Hepatocyte (in vitro differentiated cells): ENCODE measurements around the gene FNBP1L. TPM values are rescaled to one million over a fixed set of nuclear protein-coding genes. Genes with fewer than 3 reads are reported as not detected.

ENCODE experiments used
- DNase-seq: peaks from one replicate; pipeline ENCODE4 v3.0.0-alpha.2; 2016; ENCODE audit warnings: low spot score
- H2AFZ ChIP-seq: fragments of 200-600 bp; sonication (generic); 2 replicates; pipeline ENCODE4 v1.6.0; 2016; ENCODE audit warnings: antibody characterized with exemption, mild to moderate bottlenecking
- H3K27ac ChIP-seq: fragments of 200-600 bp; sonication (generic); 2 replicates; pipeline ENCODE4 v1.5.1; 2016; ENCODE audit warnings: mild to moderate bottlenecking
- H3K27me3 ChIP-seq: fragments of 200-600 bp; sonication (generic); 2 replicates; pipeline ENCODE4 v1.6.1; 2016
- H3K36me3 ChIP-seq: fragments of 200-600 bp; sonication (generic); replicated peaks from 2 replicates; pipeline ENCODE4 v1.5.1; 2016; ENCODE audit warnings: low read depth; ENCODE audit not compliant: insufficient read depth
- H3K4me1 ChIP-seq: fragments of 200-600 bp; sonication (generic); 2 replicates; pipeline ENCODE4 v1.5.1; 2016; ENCODE audit warnings: mild to moderate bottlenecking, moderate library complexity; ENCODE audit not compliant: insufficient read depth
- H3K4me2 ChIP-seq: fragments of 200-600 bp; sonication (generic); 2 replicates; pipeline ENCODE4 v1.6.0; 2016
- H3K4me3 ChIP-seq: fragments of 200-600 bp; sonication (generic); 2 replicates; pipeline ENCODE4 v1.5.1; 2016; ENCODE audit warnings: mild to moderate bottlenecking
- H3K79me2 ChIP-seq: fragments of 200-600 bp; sonication (generic); 2 replicates; pipeline ENCODE4 v1.6.0; 2017; ENCODE audit warnings: mild to moderate bottlenecking
- H3K9me2 ChIP-seq: fragments of 200-600 bp; sonication (generic); replicated peaks from 2 replicates; pipeline ENCODE4 v1.6.0; 2017; ENCODE audit warnings: mild to moderate bottlenecking; ENCODE audit not compliant: insufficient read depth
- H3K9me3 ChIP-seq: fragments of 200-600 bp; sonication (generic); 2 replicates; pipeline ENCODE4 v1.5.1; 2016; ENCODE audit warnings: low read depth, mild to moderate bottlenecking
- H4K20me1 ChIP-seq: fragments of 200-600 bp; sonication (generic); 2 replicates; pipeline ENCODE4 v1.6.0; 2016; ENCODE audit warnings: mild to moderate bottlenecking; ENCODE audit not compliant: insufficient read depth, poor library complexity, severe bottlenecking
- CTCF ChIP-seq: fragments of 200-600 bp; sonication (generic); IDR thresholded peaks from 2 replicates; pipeline ENCODE4 v1.5.1; 2016; ENCODE audit warnings: antibody characterized with exemption, mild to moderate bottlenecking; ENCODE audit not compliant: poor library complexity
- EZH2 ChIP-seq: fragments of 200-600 bp; sonication (generic); IDR thresholded peaks from 2 replicates; pipeline ENCODE4 v1.6.1; 2016; ENCODE audit warnings: antibody characterized with exemption, mild to moderate bottlenecking, borderline replicate concordance
- EZH2phosphoT487 ChIP-seq: fragments of 200-600 bp; sonication (generic); IDR thresholded peaks from one replicate; pipeline ENCODE4 v1.6.1; 2018; ENCODE audit warnings: antibody characterized with exemption, mild to moderate bottlenecking, low read depth, moderate library complexity; ENCODE audit not compliant: unreplicated experiment, severe bottlenecking
- WGBS: methylation state at CpG from one replicate; pipeline ENCODE4 v1.1.6; 2016; ENCODE audit warnings: low lambda C conversion rate; ENCODE audit errors: missing lambda C conversion rate; 5-methylcytosine and 5-hydroxymethylcytosine counted together
- polyA plus RNA-seq: library from polyadenylated mRNA; unstranded; fragments of >200 nt; fragmentation: Nextera tagmentation; extraction: Ambion mirVana; gene quantifications from 2 replicates; pipeline ENCODE4 v1.2.1, GENCODE V29; 2016
- total RNA-seq: library from RNA; depleted of rRNA; stranded (reverse); fragments of >200 nt; gene quantifications from 2 replicates; pipeline ENCODE4 v1.2.3, GENCODE V29; 2014

FNBP1L gene
- 97.1 and 98.8 TPM in 2 replicates for total RNA-seq
- 37.3 and 46.8 TPM in 2 replicates for polyA plus RNA-seq

GRCh38 chr1:93447481-93448291, at the start of gene FNBP1L:
Gene FNBP1L (plus strand): TSS chr1:93448118. CDS start chr1:93448282, 164 bp downstream.
- Histone ChIP-seq H4K20me1 (peaks cover 34% of the 10 kb centered on the region), H3K9me2 (no peaks in the 10 kb centered on the region), H3K4me2 (peak within 1 kb of the TSS; percentile 77), H3K9me3 (no peaks in the 10 kb centered on the region), H3K36me3 (no peaks in the 10 kb centered on the region), H3K79me2 (peaks cover 47% of the 10 kb centered on the region), H3K4me1 (peaks cover 6% of the 10 kb centered on the region), H3K4me3 (peak within 1 kb of the TSS; percentile 87), H3K27me3 (no peaks in the 10 kb centered on the region), H3K27ac (peak within 1 kb of the TSS; percentile 98), H2AFZ (peak within 1 kb of the TSS; percentile 97)
- peak; percentile 94 for DNase-seq
- TF ChIP-seq EZH2: no peak
- TF ChIP-seq EZH2phosphoT487: no peak
- no peak for TF ChIP-seq CTCF
- WGBS: 3% methylated on average over 35 of the region's 52 CpGs

GRCh38 chr1:93399781-93400180, 48.1 kb upstream of the FNBP1L start:
- no peaks in the 10 kb centered on the region for H3K79me2 ChIP-seq
- no peaks in the 10 kb centered on the region for H3K9me3 ChIP-seq
- no peak overlapping the region for H3K4me2 ChIP-seq
- H3K4me1 ChIP-seq: no peaks in the 10 kb centered on the region
- H3K9me2 ChIP-seq: no peaks in the 10 kb centered on the region
- TF ChIP-seq EZH2: no peak
- no peak for TF ChIP-seq EZH2phosphoT487
- no peak for TF ChIP-seq CTCF
- H3K27ac ChIP-seq: no peak overlapping the region
- H4K20me1 ChIP-seq: no peaks in the 10 kb centered on the region
- no peak for DNase-seq
- H3K27me3 ChIP-seq: no peaks in the 10 kb centered on the region
- no peak overlapping the region for H3K4me3 ChIP-seq
- no peak overlapping the region for H2AFZ ChIP-seq
- no peaks in the 10 kb centered on the region for H3K36me3 ChIP-seq

- no peaks in the 10 kb centered on the region for H3K9me3 ChIP-seq
- TF ChIP-seq CTCF: no peak
- no peak for TF ChIP-seq EZH2phosphoT487
- TF ChIP-seq EZH2: no peak
- no peaks in the 10 kb centered on the region for H3K27me3 ChIP-seq
- H3K4me1 ChIP-seq: no peaks in the 10 kb centered on the region
- no peaks in the 10 kb centered on the region for H3K36me3 ChIP-seq
- DNase-seq: no peak
- H2AFZ ChIP-seq: no peak overlapping the region
- H4K20me1 ChIP-seq: no peaks in the 10 kb centered on the region
- no peak overlapping the region for H3K4me2 ChIP-seq
- H3K9me2 ChIP-seq: no peaks in the 10 kb centered on the region
- H3K79me2 ChIP-seq: no peaks in the 10 kb centered on the region
- 95% methylated on average over 4 of the region's 4 CpGs for WGBS
- H3K27ac ChIP-seq: no peak overlapping the region
- H3K4me3 ChIP-seq: no peak overlapping the region
Observed at GRCh38 chr1:93408203-93408602, 39.7 kb upstream of the FNBP1L start.

GRCh38 chr1:93411000-93411399, 36.9 kb upstream of the FNBP1L start:
- no peaks in the 10 kb centered on the region for H4K20me1 ChIP-seq
- no peaks in the 10 kb centered on the region for H3K9me2 ChIP-seq
- no peak overlapping the region for H3K27ac ChIP-seq
- no peak for DNase-seq
- 32% methylated on average over 2 of the region's 2 CpGs for WGBS
- no peak overlapping the region for H2AFZ ChIP-seq
- H3K4me2 ChIP-seq: no peak overlapping the region
- no peaks in the 10 kb centered on the region for H3K9me3 ChIP-seq
- no peaks in the 10 kb centered on the region for H3K27me3 ChIP-seq
- no peaks in the 10 kb centered on the region for H3K79me2 ChIP-seq
- no peaks in the 10 kb centered on the region for H3K36me3 ChIP-seq
- TF ChIP-seq EZH2phosphoT487 (no peak), CTCF (no peak), EZH2 (no peak)
- no peaks in the 10 kb centered on the region for H3K4me1 ChIP-seq
- no peak overlapping the region for H3K4me3 ChIP-seq
